Sigmoid colon (tissue), 3 donors: ENCODE measurements around the gene PVALB.

Source experiments
- POLR2A ChIP-seq, 2 donors: fragments of 450-650 bp; IDR thresholded peaks; one replicate each; pipeline ENCODE4 v1.6.1; 2016; ENCODE audit warnings: antibody characterized with exemption in 2 of 2, mild to moderate bottlenecking in 2 of 2, moderate library complexity in 2 of 2
- TF ChIP-seq, protein P1 (sequence below), 4 experiments: fragments of 450-650 bp in 3 of 4; fragments of 200-600 bp in 1 of 4; IDR thresholded peaks; one replicate each; pipeline ENCODE4 v1.5.1; 2016 to 2019; ENCODE audit warnings: antibody characterized with exemption in 4 of 4, mild to moderate bottlenecking in 3 of 4, moderate library complexity in 2 of 4

- no peak for TF ChIP-seq POLR2A (IDR thresholded peaks at IDR 0.05)
- TF ChIP-seq, protein P1, sequence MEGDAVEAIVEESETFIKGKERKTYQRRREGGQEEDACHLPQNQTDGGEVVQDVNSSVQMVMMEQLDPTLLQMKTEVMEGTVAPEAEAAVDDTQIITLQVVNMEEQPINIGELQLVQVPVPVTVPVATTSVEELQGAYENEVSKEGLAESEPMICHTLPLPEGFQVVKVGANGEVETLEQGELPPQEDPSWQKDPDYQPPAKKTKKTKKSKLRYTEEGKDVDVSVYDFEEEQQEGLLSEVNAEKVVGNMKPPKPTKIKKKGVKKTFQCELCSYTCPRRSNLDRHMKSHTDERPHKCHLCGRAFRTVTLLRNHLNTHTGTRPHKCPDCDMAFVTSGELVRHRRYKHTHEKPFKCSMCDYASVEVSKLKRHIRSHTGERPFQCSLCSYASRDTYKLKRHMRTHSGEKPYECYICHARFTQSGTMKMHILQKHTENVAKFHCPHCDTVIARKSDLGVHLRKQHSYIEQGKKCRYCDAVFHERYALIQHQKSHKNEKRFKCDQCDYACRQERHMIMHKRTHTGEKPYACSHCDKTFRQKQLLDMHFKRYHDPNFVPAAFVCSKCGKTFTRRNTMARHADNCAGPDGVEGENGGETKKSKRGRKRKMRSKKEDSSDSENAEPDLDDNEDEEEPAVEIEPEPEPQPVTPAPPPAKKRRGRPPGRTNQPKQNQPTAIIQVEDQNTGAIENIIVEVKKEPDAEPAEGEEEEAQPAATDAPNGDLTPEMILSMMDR (IDR thresholded peaks at IDR 0.05): no peak
Measured at GRCh38 chr22:36768141-36768540, 48.7 kb downstream of the PVALB start.
